GM23338 (cell line): ENCODE results near the gene TNRC18. TPM values are rescaled to one million over a fixed set of nuclear protein-coding genes. Genes with fewer than 3 reads are reported as not detected.

Experiments used
- ATAC-seq: fragments of 200-7000 bp; cut with Tn5 transposase; 3 replicates; pipeline ENCODE4 v1.9.1; 2020
- DNase-seq: peaks from one replicate; pipeline ENCODE4 v3.0.0-alpha.2; 2015; ENCODE audit warnings: low spot score
- H2AFZ ChIP-seq: fragments of 200-600 bp; sonication (generic); 2 replicates; pipeline ENCODE4 v1.8.0; 2016; ENCODE audit warnings: antibody characterized with exemption, mild to moderate bottlenecking, moderate library complexity
- H3F3A ChIP-seq: fragments of 200-600 bp; sonication (generic); replicated peaks from 2 replicates; pipeline ENCODE4 v1.8.0; 2017; ENCODE audit warnings: antibody characterized with exemption, mixed run types, low read depth
- H3K27ac ChIP-seq: fragments of 200-600 bp; sonication (generic); 2 replicates; pipeline ENCODE4 v1.6.1; 2016; ENCODE audit warnings: low read depth
- H3K27me3 ChIP-seq: fragments of 200-600 bp; sonication (generic); 2 replicates; pipeline ENCODE4 v1.8.0; 2016; ENCODE audit warnings: mild to moderate bottlenecking, mixed run types, moderate library complexity; ENCODE audit not compliant: insufficient read depth
- H3K36me3 ChIP-seq: fragments of 200-600 bp; sonication (generic); 2 replicates; pipeline ENCODE4 v1.8.0; 2016; ENCODE audit warnings: mild to moderate bottlenecking; ENCODE audit not compliant: insufficient read depth
- H3K4me1 ChIP-seq: fragments of 200-600 bp; sonication (generic); 2 replicates; pipeline ENCODE4 v1.8.0; 2016; ENCODE audit warnings: mild to moderate bottlenecking, moderate library complexity; ENCODE audit not compliant: insufficient read depth
- H3K4me2 ChIP-seq: fragments of 200-600 bp; sonication (generic); 2 replicates; pipeline ENCODE4 v1.7.1; 2017; ENCODE audit warnings: mixed run types
- H3K4me3 ChIP-seq: fragments of 200-600 bp; sonication (generic); 2 replicates; pipeline ENCODE4 v1.6.1; 2016; ENCODE audit warnings: mixed run types
- H3K79me2 ChIP-seq: fragments of 200-600 bp; sonication (generic); replicated peaks from 2 replicates; pipeline ENCODE4 v1.8.0; 2017; ENCODE audit warnings: mild to moderate bottlenecking; ENCODE audit not compliant: insufficient read depth
- H3K9me2 ChIP-seq: fragments of 200-600 bp; sonication (generic); 2 replicates; pipeline ENCODE4 v1.8.0; 2017; ENCODE audit not compliant: insufficient read depth
- H4K20me1 ChIP-seq: fragments of 200-600 bp; sonication (generic); replicated peaks from 2 replicates; pipeline ENCODE4 v1.8.0; 2017; ENCODE audit warnings: mild to moderate bottlenecking; ENCODE audit not compliant: insufficient read depth
- H3K27ac Mint-ChIP-seq: 2 replicates; pipeline ENCODE4 v1.8.0; 2020; ENCODE audit warnings: inconsistent platforms, mild to moderate bottlenecking, moderate library complexity, mixed read lengths
- H3K27me3 Mint-ChIP-seq: 3 replicates; pipeline ENCODE4 v1.8.0; 2022; ENCODE audit warnings: low read depth, mild to moderate bottlenecking, moderate library complexity, mixed read lengths, inconsistent platforms; ENCODE audit not compliant: insufficient read depth, poor library complexity
- H3K36me3 Mint-ChIP-seq: 3 replicates; pipeline ENCODE4 v1.8.0; 2021; ENCODE audit warnings: low read depth, mild to moderate bottlenecking, inconsistent platforms, moderate library complexity, mixed read lengths
- H3K4me1 Mint-ChIP-seq: 3 replicates; pipeline ENCODE4 v1.8.0; 2020; ENCODE audit warnings: mild to moderate bottlenecking, inconsistent platforms, mixed read lengths
- H3K4me3 Mint-ChIP-seq: 3 replicates; pipeline ENCODE4 v1.8.0; 2021; ENCODE audit warnings: moderate library complexity, mild to moderate bottlenecking, inconsistent platforms, mixed read lengths
- H3K9me3 Mint-ChIP-seq: 3 replicates; pipeline ENCODE4 v1.8.0; 2020; ENCODE audit warnings: moderate library complexity, mild to moderate bottlenecking, inconsistent platforms, mixed read lengths
- CREB1 ChIP-seq: fragments of 250-450 bp; sonication (Bioruptor Pico); IDR thresholded peaks from 2 replicates; pipeline ENCODE4 v1.5.0; 2020; ENCODE audit warnings: low read depth, mild to moderate bottlenecking, moderate library complexity
- CTCF ChIP-seq, 2 experiments: fragments of 200-600 bp in 1 of 2; sonication (generic) in 1 of 2; conservative IDR thresholded peaks; 2 replicates each; pipeline versions ENCODE4 v1.5.1 to v1.6.1; 2016 to 2017; ENCODE audit warnings: antibody characterized with exemption in 2 of 2, low read depth in 2 of 2, mild to moderate bottlenecking in 2 of 2, moderate library complexity in 1 of 2
- ETS1 ChIP-seq: IDR thresholded peaks from 2 replicates; pipeline ENCODE4 v1.6.1; 2016; ENCODE audit warnings: antibody characterized with exemption
- EZH2 ChIP-seq: fragments of 200-600 bp; sonication (generic); IDR thresholded peaks from one replicate; pipeline ENCODE4 v1.8.0; 2017; ENCODE audit warnings: antibody characterized with exemption, mild to moderate bottlenecking, low read depth; ENCODE audit not compliant: unreplicated experiment
- EZH2phosphoT487 ChIP-seq: fragments of 200-600 bp; sonication (generic); IDR thresholded peaks from one replicate; pipeline ENCODE4 v1.8.1; 2018; ENCODE audit warnings: antibody characterized with exemption; ENCODE audit not compliant: unreplicated experiment
- JUNB ChIP-seq: IDR thresholded peaks from one replicate; pipeline ENCODE4 v1.6.1; 2016; ENCODE audit warnings: antibody characterized with exemption; ENCODE audit not compliant: unreplicated experiment
- NANOG ChIP-seq: IDR thresholded peaks from 2 replicates; pipeline ENCODE4 v1.6.1; 2016; ENCODE audit warnings: antibody characterized with exemption, borderline replicate concordance
- POLR2AphosphoS5 ChIP-seq: IDR thresholded peaks from 2 replicates; pipeline ENCODE4 v1.6.1; 2016; ENCODE audit warnings: antibody characterized with exemption, low read depth
- REST ChIP-seq: IDR thresholded peaks from one replicate; pipeline ENCODE4 v1.6.1; 2018; ENCODE audit warnings: antibody characterized with exemption; ENCODE audit not compliant: unreplicated experiment
- ZNF114 ChIP-seq: fragments of 250-450 bp; sonication (Bioruptor Pico); IDR thresholded peaks from 2 replicates; pipeline ENCODE4 v1.5.0; 2020; ENCODE audit warnings: mild to moderate bottlenecking, moderate library complexity
- ZNF331 ChIP-seq: fragments of 250-450 bp; sonication (Bioruptor Pico); IDR thresholded peaks from 2 replicates; pipeline ENCODE4 v1.5.0; 2020; ENCODE audit warnings: low read depth, mild to moderate bottlenecking, moderate library complexity
- polyA plus RNA-seq: library from polyadenylated mRNA; unstranded; fragments of >200 nt; fragmentation: Nextera tagmentation; extraction: Ambion mirVana; gene quantifications from 2 replicates; pipeline ENCODE4 v1.2.1, GENCODE V29; 2016
- total RNA-seq: library from RNA; depleted of rRNA; stranded (reverse); fragments of >200 nt; shearing (Covaris generic); gene quantifications from 2 replicates; pipeline ENCODE4 v1.2.3, GENCODE V29; 2014

TNRC18 gene
- total and polyA plus RNA-seq, 2 experiments from 2014 or later: 2.1 to 17.5 TPM

- TF ChIP-seq REST (no peak), NANOG (no peak), ETS1 (no peak), CTCF (conservative IDR thresholded peaks at IDR 0.05; ENCODE audit: low read depth in 2 of 2) (no peak), EZH2phosphoT487 (no peak)
These were observed 19.2 kb downstream of the TNRC18 start (continued) for GRCh38 chr7:5404421-5404826.

GRCh38 chr7:5403442-5403841 lies 20.2 kb downstream of the TNRC18 start:
- Mint-ChIP-seq H3K36me3 (no peaks in the 10 kb centered on the region), H3K27me3 (peaks cover 23% of the 10 kb centered on the region), H3K27ac (no peak overlapping the region), H3K4me1 (peaks cover 19% of the 10 kb centered on the region), H3K4me3 (no peak overlapping the region), H3K9me3 (no peaks in the 10 kb centered on the region; the same call in 2 of the 3 replicates)
- Histone ChIP-seq H3K79me2 (peaks cover 9% of the 10 kb centered on the region; the same call in 1 of the 2 replicates), H3K4me3 (no peak overlapping the region), H2AFZ (no peak overlapping the region), H3K4me1 (peaks cover 12% of the 10 kb centered on the region), H3K9me2 (no peaks in the 10 kb centered on the region), H3K27ac (no peak overlapping the region), H3K4me2 (no peak overlapping the region), H3K27me3 (peaks cover 20% of the 10 kb centered on the region), H4K20me1 (peaks cover 8% of the 10 kb centered on the region; the same call in 1 of the 2 replicates), H3F3A (peaks cover 2% of the 10 kb centered on the region), H3K36me3 (no peaks in the 10 kb centered on the region; the same call in 1 of the 2 replicates)
- ATAC-seq (no peak), DNase-seq (no peak)
- no peak for TF ChIP-seq REST
- no peak for TF ChIP-seq ZNF331 (CRISPR knock-in tag)
- no peak for TF ChIP-seq JUNB
- no peak for TF ChIP-seq ETS1
- TF ChIP-seq EZH2: no peak
- no peak for TF ChIP-seq ZNF114 (CRISPR knock-in tag)
- TF ChIP-seq CREB1 (CRISPR knock-in tag): no peak
- no peak for TF ChIP-seq NANOG
- no peak for TF ChIP-seq CTCF (conservative IDR thresholded peaks at IDR 0.05; ENCODE audit: low read depth in 2 of 2)
- no peak for TF ChIP-seq POLR2AphosphoS5
